Psoas muscle (tissue), 8 donors: ENCODE measurements around the gene CD40. TPM values are rescaled to one million over a fixed set of nuclear protein-coding genes. Genes with fewer than 3 reads are reported as not detected.

Experiments
- ATAC-seq, 4 donors: fragments of 200-7000 bp; cut with Tn5 transposase; one replicate each; pipeline ENCODE4 v1.9.1; 2020; ENCODE audit warnings: moderate library complexity in 3 of 4, mild to moderate bottlenecking in 2 of 4
- DNase-seq, 2 donors: peaks; one replicate each; pipeline ENCODE4 v3.0.0-alpha.2; 2020
- H3K27ac ChIP-seq: fragments of 200-600 bp; one replicate; pipeline ENCODE4 v1.8.0; 2022
- H3K27me3 ChIP-seq, 3 donors: fragments of 200-600 bp in 1 of 3; one replicate each; pipeline versions ENCODE4 v1.6.1 to v1.8.0; 2013 to 2022; ENCODE audit warnings: low read length in 2 of 3, mild to moderate bottlenecking in 2 of 3, moderate library complexity in 1 of 3; ENCODE audit not compliant: insufficient read depth in 3 of 3
- H3K36me3 ChIP-seq, 2 donors: fragments of 200-600 bp in 1 of 2; one replicate each; pipeline versions ENCODE4 v1.6.1 to v1.8.0; 2013 to 2022; ENCODE audit warnings: low read depth in 1 of 2, mild to moderate bottlenecking in 1 of 2, moderate library complexity in 1 of 2; ENCODE audit not compliant: insufficient read depth in 1 of 2
- H3K4me1 ChIP-seq: fragments of 200-600 bp; one replicate; pipeline ENCODE4 v1.8.0; 2022
- H3K4me3 ChIP-seq: fragments of 200-600 bp; one replicate; pipeline ENCODE4 v1.8.0; 2022; ENCODE audit warnings: mild to moderate bottlenecking
- H3K9me3 ChIP-seq: fragments of 200-600 bp; one replicate; pipeline ENCODE4 v1.8.0; 2022
- CTCF ChIP-seq: fragments of 200-600 bp; IDR thresholded peaks from one replicate; pipeline ENCODE4 v1.8.0; 2022; ENCODE audit warnings: antibody characterized with exemption
- WGBS, 3 donors: extraction: QIAGEN DNeasy Blood & Tissue Kit; methylation state at CpG; one replicate each; pipeline versions ENCODE4 v1.1.6 to v1.1.7; 2013; 5-methylcytosine and 5-hydroxymethylcytosine counted together
- intact Hi-C, 2 donors: fragments of 100-400 bp; cut with DNase I; formaldehyde crosslinking; loops; one replicate each; pipeline versions ENCODE4 v1.11.0 to v1.14.2; 2022
- polyA plus RNA-seq, 3 donors: library from polyadenylated mRNA; stranded (reverse); fragments of 200-250 nt; gene quantifications; one replicate each; pipeline ENCODE4 v1.2.3, GENCODE V29; 2013
- total RNA-seq, 4 donors: library from RNA; stranded (reverse); fragmentation: NEBNext Ultra II Directional in 2 of 4; extraction: Animal tissue kit (Norgen Biotek cat#: 25700) in 2 of 4; gene quantifications; one replicate each; pipeline versions ENCODE4 v1.2.1 to v1.2.4, GENCODE V29; 2021 to 2023
- donor health status: healthy with polysubstance abuse.
- donor health status: DM: no; HTN: no; CAD: no; lungs with moderate emphysema.
- donor health status: Bipolar disorder and iron deficiency.
- donor health status: healthy.
- donor health status: DM: yes; HTN: yes; CAD: no.
- donor health status: DM: no; HTN: no; CAD: no.
- donor health status: DM: no; HTN: no; CAD: no.
- donor health status: DM: yes; HTN: yes; CAD: no.

The CD40 gene
- total and polyA plus RNA-seq, 7 donors: 5.0 to 13.8 (median 7.7) TPM

GRCh38 chr20:46164254-46164653 lies 46.1 kb downstream of the CD40 start:
- ATAC-seq (no peak), DNase-seq (no peak)
- intact Hi-C loops: no loop called here
- H3K27ac ChIP-seq: no peak overlapping the region
- peaks cover 0 to 37% (median 2%) of the 10 kb centered on the region in 3 donors for H3K27me3 ChIP-seq
- no peaks in the 10 kb centered on the region for H3K9me3 ChIP-seq
- no peak for TF ChIP-seq CTCF
- H3K4me3 ChIP-seq: no peak overlapping the region
- H3K36me3 ChIP-seq: no peaks in the 10 kb centered on the region
- WGBS, 3 donors: 56 to 62% (median 60%) methylated on average over 7 of the region's 7 CpGs
- H3K4me1 ChIP-seq: no peaks in the 10 kb centered on the region

- no peaks in the 10 kb centered on the region for H3K4me1 ChIP-seq
Measured at GRCh38 chr20:46167080-46167479, 49.0 kb downstream of the CD40 start.

GRCh38 chr20:46168438-46168837 lies 50.3 kb downstream of the CD40 start:
- Histone ChIP-seq H3K9me3 (no peaks in the 10 kb centered on the region), H3K4me3 (no peak overlapping the region), H3K4me1 (no peaks in the 10 kb centered on the region), H3K36me3 (no peaks in the 10 kb centered on the region), H3K27me3 (peaks cover 0 to 46% (median 7%) of the 10 kb centered on the region in 3 donors), H3K27ac (no peak overlapping the region)
- ATAC-seq (no peak), DNase-seq (no peak)
- intact Hi-C loops: no loop called here
- TF ChIP-seq CTCF: no peak
- WGBS, 3 donors: 55 to 61% (median 57%) methylated on average over 8 of the region's 8 CpGs

More at GRCh38 chr20:46167080-46167479, 49.0 kb downstream of the CD40 start:
- DNase-seq: no peak
- Histone ChIP-seq H3K36me3 (no peaks in the 10 kb centered on the region), H3K27me3 (peaks cover 0 to 38% (median 3%) of the 10 kb centered on the region in 3 donors), H3K9me3 (no peaks in the 10 kb centered on the region), H3K27ac (no peak overlapping the region), H3K4me3 (no peak overlapping the region)
- intact Hi-C loops: no loop called here
- TF ChIP-seq CTCF: no peak
- no peak for ATAC-seq

GRCh38 chr20:46169245-46170171 lies 51.4 kb downstream of the CD40 start:
- TF ChIP-seq CTCF: no peak
- DNase-seq (no peak), ATAC-seq (no peak)
- intact Hi-C loops: no loop called here
- no peaks in the 10 kb centered on the region for H3K36me3 ChIP-seq
- WGBS, 3 donors: 55 to 59% (median 57%) methylated on average over 13 of the region's 13 CpGs
- H3K4me1 ChIP-seq: no peaks in the 10 kb centered on the region
- no peak overlapping the region for H3K27ac ChIP-seq
- peaks cover 4 to 57% (median 10%) of the 10 kb centered on the region in 3 donors for H3K27me3 ChIP-seq
- H3K9me3 ChIP-seq: no peaks in the 10 kb centered on the region
- H3K4me3 ChIP-seq: no peak overlapping the region
